ENCODE measurements around the gene EIF3M.
"Not testable (repeated sequence)": the region's sequence is repeated elsewhere in the genome, so short reads cannot be mapped to it uniquely, and the experiment has no call there.

Gene EIF3M

DNA sequence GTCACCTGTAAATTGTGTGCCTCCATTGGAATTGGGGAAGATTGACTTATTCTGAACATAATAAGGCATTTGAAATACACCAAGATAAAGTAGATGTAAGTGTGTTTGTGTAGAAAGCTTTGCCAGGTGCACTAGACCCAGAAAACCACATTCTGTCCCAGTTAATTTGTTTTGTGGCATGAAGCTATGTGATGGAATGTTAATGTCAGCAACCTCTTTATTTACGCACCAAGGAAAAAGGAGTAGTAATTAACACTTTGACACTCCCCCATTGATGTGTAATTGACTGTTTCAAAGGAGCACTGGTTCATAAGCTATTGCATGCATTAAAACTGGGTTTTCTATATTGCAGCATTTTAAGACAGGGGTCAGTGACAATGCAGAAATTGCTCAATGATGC is 14.3 kb downstream of the EIF3M start:
- DNase-seq: no peak

DNA sequence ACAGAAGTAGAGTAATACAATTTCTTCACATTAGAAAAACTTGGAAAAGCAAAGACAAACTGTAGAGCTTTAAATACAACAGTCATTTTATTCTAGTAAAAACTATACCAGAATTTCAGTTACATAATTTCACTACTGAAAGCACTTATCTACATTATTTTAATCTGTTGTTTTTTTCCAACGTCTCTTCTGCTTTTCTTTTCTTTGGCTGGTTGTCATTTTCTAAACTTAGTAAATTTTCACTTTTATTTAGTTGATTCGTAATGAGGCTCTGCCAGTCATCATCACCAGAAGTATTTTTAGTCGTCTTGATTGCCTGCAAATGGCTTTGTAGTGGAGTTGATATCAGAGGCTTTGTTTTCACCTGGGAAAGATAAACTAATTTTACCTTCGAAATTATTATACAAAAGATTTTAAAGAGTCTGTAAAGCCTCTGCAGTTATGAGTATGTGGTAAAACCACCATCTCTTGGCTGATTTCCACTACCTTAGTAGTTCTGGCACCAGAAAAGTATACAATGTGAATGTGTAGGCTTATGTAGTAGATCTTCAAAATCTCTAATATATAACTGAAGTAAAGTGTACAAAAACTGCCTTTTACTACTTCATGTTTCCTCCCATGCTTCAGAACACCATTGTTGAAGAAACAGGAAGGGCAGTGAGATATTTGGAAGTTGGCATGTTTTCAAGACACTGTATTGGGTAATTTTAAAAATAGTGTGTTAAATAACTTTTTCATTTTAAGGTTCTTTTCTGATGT is 19.2 kb downstream of the EIF3M start:
- DNase-seq: no peak

DNA sequence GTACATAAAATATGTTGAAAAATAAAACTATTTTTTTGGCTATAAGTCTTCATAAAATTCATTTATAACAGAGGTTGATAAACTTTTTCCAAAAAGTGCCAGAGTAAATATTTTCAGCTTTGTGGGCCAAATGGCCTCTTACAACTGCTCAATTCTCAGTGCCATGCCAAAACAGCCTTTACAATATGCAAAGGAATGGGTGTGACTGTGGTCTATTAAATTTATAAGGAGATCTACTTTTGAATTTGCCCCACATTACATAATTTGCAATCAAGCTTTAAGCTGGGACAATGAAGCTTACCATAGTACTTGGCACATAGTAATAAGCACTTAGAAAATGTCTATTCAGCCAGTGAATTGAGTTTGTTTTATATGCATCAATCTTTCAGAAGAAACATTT is 22.6 kb downstream of the EIF3M start:
- DNase-seq: no peak

DNA sequence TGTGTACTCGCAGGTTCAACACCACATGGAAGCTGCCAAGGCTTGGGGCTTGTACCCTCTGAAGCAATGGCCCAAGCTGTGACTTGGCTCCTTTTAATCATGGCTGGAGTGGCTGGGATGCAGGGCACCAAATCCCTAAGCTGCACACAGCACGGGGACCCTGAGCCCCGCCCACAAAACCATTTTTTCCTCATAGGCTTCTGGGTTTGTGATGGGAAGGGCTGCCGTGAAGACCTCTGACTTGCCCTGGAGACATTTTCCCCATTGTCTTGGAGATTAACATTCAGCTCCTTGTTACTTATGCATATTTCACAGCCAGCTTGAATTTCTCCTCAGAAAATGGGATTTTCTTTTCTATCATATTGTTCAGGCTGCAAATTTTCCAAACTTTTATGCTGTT is 25.2 kb downstream of the EIF3M start:
- not testable (repeated sequence) for DNase-seq

DNA sequence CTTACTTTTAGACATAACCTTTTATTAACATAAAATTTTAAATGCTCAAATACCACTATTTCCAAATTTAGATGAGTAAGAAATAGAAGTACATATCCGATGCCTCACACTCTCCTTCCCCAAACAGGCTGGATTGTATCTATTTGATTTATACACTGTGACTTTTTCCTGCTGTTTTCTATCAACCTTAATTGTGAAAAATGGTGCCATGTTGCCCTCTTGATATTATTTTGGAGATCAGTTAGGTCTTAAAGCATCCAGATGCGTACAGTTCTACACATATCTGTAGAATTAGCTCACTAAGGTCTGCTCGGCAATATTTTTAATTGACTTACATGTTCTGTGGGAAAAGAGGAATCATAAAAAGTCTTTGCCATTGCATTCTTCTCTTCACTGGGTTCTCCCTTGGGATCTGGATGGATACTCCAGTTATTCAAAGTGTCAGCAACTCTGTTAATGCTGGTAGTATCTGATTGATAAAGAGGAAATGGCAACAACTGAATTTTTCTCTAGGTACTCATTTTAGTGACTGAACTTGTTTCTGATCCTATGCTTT is 27.2 kb downstream of the EIF3M start:
- no peak for DNase-seq

DNA sequence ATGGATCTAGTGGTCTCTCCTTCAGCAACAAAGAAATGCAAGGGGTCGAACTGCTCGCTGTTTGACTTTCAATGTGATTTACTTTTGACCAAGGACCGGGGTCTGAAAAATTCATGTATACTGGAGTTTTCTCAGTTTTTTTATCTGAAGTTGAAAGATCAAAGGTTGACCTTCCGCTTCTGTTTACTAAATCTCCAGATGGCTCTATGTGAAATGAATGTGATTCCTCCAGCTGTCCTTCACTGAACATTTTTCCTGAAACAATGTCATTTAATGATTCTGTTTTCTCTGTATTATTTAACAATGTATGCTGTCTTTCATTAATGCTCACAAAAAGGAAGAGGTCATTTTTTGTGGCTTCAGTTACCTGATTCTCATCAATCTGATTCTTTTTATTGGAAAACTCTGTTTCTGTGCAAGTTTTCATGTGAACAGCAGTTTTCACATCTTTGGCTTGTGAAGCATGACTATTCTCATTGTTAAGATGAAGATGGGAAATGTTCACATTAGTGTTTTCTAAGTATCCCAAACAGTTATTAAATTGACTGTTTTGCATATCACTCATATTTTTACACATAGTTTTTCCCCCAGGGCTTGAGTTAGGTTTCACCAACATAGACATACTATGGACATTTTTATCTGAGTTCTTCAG is 30.0 kb downstream of the EIF3M start:
- no peak for DNase-seq

DNA sequence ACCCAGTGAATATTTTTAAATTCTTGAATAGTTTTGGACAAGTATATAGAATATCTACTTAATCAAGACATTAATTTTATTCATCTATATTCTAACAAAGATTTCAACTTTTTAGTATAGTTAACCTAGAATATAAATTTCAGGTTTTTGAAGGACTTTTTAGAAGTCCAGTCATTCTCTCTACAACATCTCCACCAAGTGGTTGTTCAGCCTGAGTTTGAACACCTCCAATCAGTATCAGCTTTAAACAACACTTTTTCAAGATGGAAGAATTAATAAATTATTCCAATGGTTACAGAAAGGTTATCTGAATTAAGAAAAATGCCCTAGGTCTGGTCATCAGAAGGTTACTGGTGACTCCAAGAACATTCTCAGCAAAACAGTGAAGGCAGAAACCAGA is 31.8 kb downstream of the EIF3M start:
- DNase-seq: no peak

DNA sequence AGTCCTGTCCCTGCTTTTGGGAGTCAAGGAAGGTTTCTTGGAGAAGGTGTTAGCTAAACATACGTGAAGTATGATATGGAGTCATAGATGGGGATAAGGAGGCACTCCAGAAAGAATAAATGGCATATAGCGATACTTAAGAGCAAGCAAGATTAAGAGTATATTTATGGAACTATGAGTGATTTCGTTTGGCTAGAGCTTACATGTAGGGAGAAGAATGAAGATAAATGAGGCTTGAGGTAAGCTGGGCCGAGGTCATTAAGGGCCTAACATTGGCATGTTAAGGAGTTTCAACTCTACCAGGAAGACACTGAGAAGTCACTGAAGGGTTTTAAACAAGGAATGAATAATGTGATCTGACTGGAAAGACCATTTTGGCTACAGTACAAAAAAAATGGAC is 33.3 kb downstream of the EIF3M start:
- no peak for DNase-seq

DNA sequence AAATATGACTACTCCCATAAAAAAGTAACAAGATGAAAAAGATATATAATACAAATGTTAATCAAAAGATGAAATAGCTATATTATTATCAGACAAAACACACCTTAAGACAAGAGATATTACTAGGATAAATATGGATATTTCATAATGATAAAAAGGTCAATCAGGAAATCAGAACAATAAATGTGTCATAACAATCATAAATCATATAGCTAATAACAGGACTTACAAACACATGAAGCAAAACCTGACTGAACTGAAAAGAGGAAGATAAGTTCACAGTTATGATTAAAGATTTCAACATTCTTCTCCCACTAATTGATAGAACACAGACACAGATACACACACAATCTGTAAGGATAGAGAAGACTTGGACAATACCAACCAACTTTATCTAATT is 47.2 kb downstream of the EIF3M start:
- DNase-seq: no peak

DNA sequence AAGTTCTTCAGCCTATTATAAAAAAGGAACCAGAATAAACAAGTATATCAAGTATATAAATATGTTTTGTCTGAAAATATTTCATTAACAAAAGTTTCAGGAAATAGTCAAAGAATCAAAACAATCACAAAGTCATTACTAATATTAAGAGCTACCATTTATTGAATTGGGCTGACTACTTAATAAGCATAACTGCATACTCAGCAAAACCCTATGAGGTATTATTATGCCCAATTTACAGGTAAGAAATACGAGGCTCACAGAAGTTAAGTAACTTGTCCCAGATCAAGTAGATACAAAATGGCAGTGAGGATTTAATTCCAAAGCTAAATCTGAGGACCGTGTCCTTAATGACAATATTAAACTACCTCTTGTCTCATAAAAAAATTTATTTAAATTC is 52.2 kb downstream of the EIF3M start:
- no peak for DNase-seq

DNA sequence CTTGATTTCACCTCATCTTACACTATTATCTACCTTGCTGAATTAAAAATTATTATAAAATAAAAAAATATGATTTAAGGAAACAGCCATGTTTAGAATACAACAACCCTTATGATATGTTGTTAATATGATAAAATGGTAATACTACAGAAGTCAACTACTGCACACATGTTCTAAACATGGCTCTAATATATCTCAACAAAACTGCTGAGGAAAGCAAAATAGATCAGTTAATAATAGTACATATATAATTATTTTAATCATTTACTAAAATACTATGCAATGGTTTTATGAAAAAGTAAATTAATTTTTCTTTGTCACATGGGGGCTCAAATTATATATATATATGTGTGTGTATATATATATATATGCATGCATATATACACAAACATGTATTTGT is 57.7 kb downstream of the EIF3M start:
- no peak for DNase-seq

DNA sequence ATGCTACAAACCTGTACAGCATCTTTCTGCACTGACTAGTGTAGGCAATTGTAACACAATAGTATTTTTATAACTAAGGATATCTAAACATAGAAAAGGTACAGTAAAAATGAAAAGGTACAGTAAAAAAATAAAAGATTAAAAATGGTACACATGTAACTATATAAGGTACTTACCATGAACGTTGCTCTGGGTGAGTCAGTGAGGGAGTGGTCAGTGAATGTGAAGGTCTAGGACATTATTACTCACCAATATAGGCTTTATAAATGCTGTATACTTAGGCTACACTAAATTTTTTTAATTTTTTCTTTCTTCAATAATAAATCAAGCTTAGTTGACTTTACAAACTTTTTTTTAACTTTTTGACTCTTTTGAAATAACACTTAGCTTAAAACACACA is 59.9 kb downstream of the EIF3M start:
- DNase-seq: no peak

Measured in CD4-positive, alpha-beta T cell treated with Interferon alpha-2 for 1 hour (primary cell).